ENCODE measurements around the gene TSPAN1. TPM values are rescaled to one million over a fixed set of nuclear protein-coding genes. Genes with fewer than 3 reads are reported as not detected.

The TSPAN1 gene
- total and polyA plus RNA-seq, 4 donors, result 0.33 to 7.0 (median 2.1) TPM

GRCh38 chr1:46192171-46192570 lies 17.3 kb downstream of the TSPAN1 start:
- no peaks in the 10 kb centered on the region for H3K27me3 ChIP-seq (ENCODE audit: control insufficient read depth in 4 of 4, insufficient read depth in 4 of 4, low read length in 3 of 4)
- 95% methylated on average over 10 of the region's 10 CpGs for WGBS
- H3K4me3 ChIP-seq (ENCODE audit: low read depth in 1 of 3, low read length in 3 of 3), result no peak overlapping the region
- H3K4me1 ChIP-seq (ENCODE audit: control insufficient read depth in 4 of 4, insufficient read depth in 4 of 4, low read length in 3 of 4), result peaks cover 2 to 41% (median 24%) of the 10 kb centered on the region in 4 donors
- H3K27ac ChIP-seq (ENCODE audit: low read depth in 1 of 2, low read length in 2 of 2), result no peak overlapping the region
- H3K9ac ChIP-seq (ENCODE audit: low read depth in 1 of 2, low read length in 2 of 2), result no peak overlapping the region
- peaks cover 11 to 38% (median 29%) of the 10 kb centered on the region in 4 donors for H3K36me3 ChIP-seq (ENCODE audit: control insufficient read depth in 4 of 4, insufficient read depth in 3 of 4, low read depth in 1 of 4, low read length in 3 of 4)
- no peaks in the 10 kb centered on the region for H3K9me3 ChIP-seq (ENCODE audit: control insufficient read depth in 4 of 4, low read length in 3 of 4)
- TF ChIP-seq REST (IDR thresholded peaks at IDR 0.05), result no peak
- TF ChIP-seq NR2F2 (IDR thresholded peaks at IDR 0.05), result no peak
- no peak for TF ChIP-seq GABPA (IDR thresholded peaks at IDR 0.05 in 1 of 2, conservative IDR thresholded peaks at IDR 0.05 in 1 of 2)
- no peak for TF ChIP-seq MAX (IDR thresholded peaks at IDR 0.05)
- no peak for TF ChIP-seq SP1 (IDR thresholded peaks at IDR 0.05)
- no peak for TF ChIP-seq ATF3 (IDR thresholded peaks at IDR 0.05)
- TF ChIP-seq TAF1 (conservative IDR thresholded peaks at IDR 0.05), result no peak
- no peak for TF ChIP-seq RXRA (IDR thresholded peaks at IDR 0.05)
- TF ChIP-seq JUND (IDR thresholded peaks at IDR 0.05), result no peak
- no peak for TF ChIP-seq EGR1 (IDR thresholded peaks at IDR 0.05; ENCODE audit: low read depth in 2 of 2)
- no peak for DNase-seq (ENCODE audit: low spot score)

- no peak for TF ChIP-seq JUND (IDR thresholded peaks at IDR 0.05)
- no peak for TF ChIP-seq GABPA (IDR thresholded peaks at IDR 0.05 in 1 of 2, conservative IDR thresholded peaks at IDR 0.05 in 1 of 2)
- TF ChIP-seq RXRA (IDR thresholded peaks at IDR 0.05), result no peak
- no peak for TF ChIP-seq RAD21 (IDR thresholded peaks at IDR 0.05)
- TF ChIP-seq TAF1 (conservative IDR thresholded peaks at IDR 0.05), result no peak
- TF ChIP-seq HNF4A (conservative IDR thresholded peaks at IDR 0.05), result no peak
- no peak for TF ChIP-seq EGR1 (IDR thresholded peaks at IDR 0.05; ENCODE audit: low read depth in 2 of 2)
- no peak for TF ChIP-seq MAX (IDR thresholded peaks at IDR 0.05)
- no peak for TF ChIP-seq CTCF (IDR thresholded peaks at IDR 0.05; ENCODE audit: low read depth, low read length, missing input control)
- TF ChIP-seq ZBTB33 (IDR thresholded peaks at IDR 0.05), result no peak
- H3K27ac ChIP-seq (ENCODE audit: low read depth in 1 of 2, low read length in 2 of 2), result no peak overlapping the region
- peaks cover 9 to 38% (median 29%) of the 10 kb centered on the region in 4 donors for H3K36me3 ChIP-seq (ENCODE audit: control insufficient read depth in 4 of 4, insufficient read depth in 3 of 4, low read depth in 1 of 4, low read length in 3 of 4)
- peaks cover 2 to 48% (median 29%) of the 10 kb centered on the region in 4 donors for H3K4me1 ChIP-seq (ENCODE audit: control insufficient read depth in 4 of 4, insufficient read depth in 4 of 4, low read length in 3 of 4)
- H3K4me3 ChIP-seq (ENCODE audit: low read depth in 1 of 3, low read length in 3 of 3), result no peak overlapping the region
- 98% methylated on average over 7 of the region's 7 CpGs for WGBS
- H3K9ac ChIP-seq (ENCODE audit: low read depth in 1 of 2, low read length in 2 of 2), result no peak overlapping the region
- no peaks in the 10 kb centered on the region for H3K9me3 ChIP-seq (ENCODE audit: control insufficient read depth in 4 of 4, low read length in 3 of 4)
- no peak for DNase-seq (ENCODE audit: low spot score)
- no peaks in the 10 kb centered on the region for H3K27me3 ChIP-seq (ENCODE audit: control insufficient read depth in 4 of 4, insufficient read depth in 4 of 4, low read length in 3 of 4)
Measured at GRCh38 chr1:46193285-46193684, 18.4 kb downstream of the TSPAN1 start.

Measured in liver (tissue), 9 donors.